ENCODE data around the gene CENPX.
"Not testable (repeated sequence)": the region's sequence is repeated elsewhere in the genome, so short reads cannot be mapped to it uniquely, and the experiment has no call there.

The CENPX gene

GRCh38 chr17:81998691-81999438, 23.8 kb downstream of the CENPX start:
- DNase-seq (ENCODE audit: low spot score) = no peak

GRCh38 chr17:81998212-81998611, 24.5 kb downstream of the CENPX start:
- no peak for DNase-seq (ENCODE audit: low spot score)

GRCh38 chr17:81996757-81997441, 25.8 kb downstream of the CENPX start:
- no peak for DNase-seq (ENCODE audit: low spot score)

- no peak for DNase-seq (ENCODE audit: low spot score)
Observed at GRCh38 chr17:81996232-81996756, 26.4 kb downstream of the CENPX start.

GRCh38 chr17:81995463-81996231, 27.0 kb downstream of the CENPX start:
- no peak for DNase-seq (ENCODE audit: low spot score)

DNA sequence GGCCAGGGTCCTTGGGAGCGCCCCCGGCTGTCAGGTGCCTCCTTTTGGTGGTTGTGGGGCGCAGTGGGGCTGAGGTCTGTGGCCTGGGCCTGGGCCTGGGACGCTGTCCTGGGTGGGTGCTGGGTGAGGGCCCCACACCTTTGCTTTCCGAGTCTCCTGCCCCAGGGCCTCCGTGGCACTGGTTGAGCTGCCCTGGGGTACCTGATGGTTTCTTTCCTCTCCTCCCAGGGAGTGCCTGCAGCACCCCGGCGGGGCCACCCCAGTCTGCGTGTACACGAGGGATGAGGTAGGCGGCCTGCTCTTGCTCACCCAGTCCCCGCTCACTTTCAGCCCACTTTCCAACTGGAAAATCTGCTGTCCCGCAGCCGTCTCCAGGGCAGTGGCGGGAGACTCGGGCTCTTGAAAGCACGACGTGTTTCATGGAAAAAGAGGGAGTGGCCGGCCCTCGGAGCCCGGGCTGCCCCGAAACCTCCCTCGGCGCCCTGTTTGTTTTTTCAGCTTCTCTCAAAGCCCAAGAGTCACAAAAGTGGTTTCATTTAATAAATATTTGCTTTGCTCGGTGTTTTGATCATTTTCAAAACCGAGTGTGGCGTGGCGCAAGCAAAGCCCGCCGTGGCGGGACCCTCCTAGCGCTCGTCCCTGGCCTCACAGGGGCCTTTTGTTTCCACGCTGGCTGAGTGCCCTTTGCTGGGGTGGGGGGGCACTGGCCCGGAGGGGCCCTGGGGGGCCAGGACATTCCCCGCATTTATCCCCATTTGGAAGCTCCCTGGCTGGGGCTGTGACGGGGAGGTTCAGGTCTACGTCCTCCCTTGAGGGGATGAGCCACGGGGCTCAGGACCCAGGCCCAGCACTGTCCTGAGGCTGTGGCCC, 27.9 kb downstream of the CENPX start:
- no peak for DNase-seq (ENCODE audit: low spot score)

DNA sequence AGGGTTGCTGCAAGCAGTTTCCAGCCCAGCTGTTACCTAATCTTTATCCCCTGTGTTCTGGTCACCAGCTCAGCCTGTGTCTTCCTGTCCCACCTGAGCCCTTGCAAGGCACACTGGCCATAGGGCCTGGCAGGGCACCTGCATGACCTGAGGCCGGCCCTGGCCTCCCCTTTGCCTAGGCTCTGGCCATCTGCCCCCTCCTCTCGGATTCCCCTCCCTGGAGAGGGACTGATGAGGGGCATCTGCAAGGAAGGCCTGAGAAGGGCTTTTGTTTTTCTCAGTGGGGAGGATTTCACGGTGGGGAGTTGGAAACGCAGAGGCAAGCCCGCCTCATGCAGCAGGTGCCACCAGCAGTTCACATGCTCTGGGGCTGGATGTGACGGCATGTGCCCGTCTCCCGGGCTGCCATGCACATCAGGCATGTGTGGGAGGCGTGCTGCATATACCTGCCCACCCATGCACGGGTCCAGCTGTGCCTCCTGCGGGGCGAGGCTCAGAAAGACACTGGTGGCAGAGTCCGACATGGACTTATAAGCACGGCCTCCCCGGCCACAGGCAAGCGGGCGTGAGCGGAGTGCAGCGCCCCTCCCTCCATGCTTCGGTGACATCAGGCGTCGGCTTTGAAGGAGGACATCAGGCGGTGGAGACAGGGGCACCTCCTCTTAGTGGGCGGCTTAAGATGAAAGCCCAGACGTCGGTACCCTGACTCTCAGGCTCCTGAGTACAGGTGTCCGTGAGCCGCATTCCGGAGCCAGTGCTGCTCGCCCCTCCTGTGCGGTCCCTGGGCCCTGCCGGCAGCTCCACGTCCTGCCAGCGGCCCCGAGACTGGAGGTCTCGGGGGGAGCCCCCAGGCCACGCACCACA, 28.7 kb downstream of the CENPX start:
- DNase-seq (ENCODE audit: low spot score) = no peak

DNA sequence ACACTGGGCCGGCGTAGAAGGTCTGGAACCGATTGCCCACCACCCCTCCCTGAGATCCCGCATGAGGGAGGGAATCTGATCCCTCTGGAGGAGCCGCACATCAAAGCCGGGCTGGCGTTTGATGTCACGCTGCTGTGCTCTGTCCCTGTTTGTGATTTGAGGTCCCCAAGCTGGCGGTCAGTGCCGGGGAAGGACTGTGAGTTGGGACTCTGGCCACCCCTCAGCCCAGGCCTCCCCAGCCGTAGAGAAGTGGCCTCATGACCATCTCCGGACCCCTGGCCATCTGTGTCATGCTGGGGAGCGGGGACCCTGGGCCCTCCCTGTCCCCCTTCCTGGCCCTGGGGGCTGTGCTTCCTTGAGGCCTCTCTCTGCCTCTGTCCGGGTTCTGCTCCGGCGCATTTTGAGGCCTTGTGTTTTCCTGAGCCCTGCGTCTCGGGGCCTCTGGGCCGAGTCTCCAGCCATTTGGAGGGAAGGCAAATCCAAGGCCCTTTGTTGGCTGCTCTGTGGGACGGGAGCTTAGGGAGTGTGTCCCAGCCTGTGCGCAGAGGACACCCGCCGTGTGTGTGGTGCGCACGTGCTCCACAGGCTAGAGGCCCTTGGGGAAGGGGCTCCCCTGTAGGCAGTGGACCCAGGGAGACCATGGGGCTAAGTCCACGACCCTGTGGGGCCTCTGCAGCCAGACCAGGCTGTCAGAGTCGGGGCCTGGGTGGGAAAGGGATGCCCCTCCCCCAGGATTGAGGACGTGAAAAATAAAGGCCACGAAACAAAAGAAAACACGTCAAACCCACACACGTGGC, 30.2 kb downstream of the CENPX start:
- DNase-seq (ENCODE audit: low spot score) = no peak

DNA sequence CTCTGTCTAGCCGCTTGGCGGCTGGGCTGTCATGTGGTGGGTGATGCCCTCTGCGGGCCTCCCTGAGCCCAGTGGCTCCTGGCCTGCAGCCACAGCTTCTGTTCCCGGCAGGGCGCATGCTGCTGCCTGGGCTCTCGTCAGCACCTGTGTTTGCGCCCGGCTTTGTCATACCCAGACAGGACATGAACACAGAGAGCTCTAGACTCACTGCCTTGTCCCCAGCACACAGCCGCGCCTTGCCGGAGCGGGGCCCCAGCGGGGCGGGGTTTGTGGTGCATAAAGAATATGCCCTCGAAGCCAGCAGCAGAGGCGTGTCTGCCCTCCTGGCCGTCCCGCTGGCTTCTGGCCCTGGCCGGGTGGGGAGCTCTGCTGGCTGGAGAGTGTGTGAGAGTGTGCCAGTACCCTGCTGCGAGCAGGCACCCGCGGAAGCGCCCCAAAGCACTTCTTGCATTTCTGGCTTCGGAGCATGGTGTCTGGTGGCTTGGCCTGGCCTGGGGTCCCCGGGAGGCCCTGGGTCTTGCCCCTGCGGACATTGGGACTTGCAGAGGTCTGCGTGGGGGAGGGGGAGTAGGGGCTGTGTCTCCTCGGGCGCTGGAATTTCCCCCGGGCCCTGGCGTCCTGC, 30.9 kb downstream of the CENPX start:
- peak; percentile 61 for DNase-seq (ENCODE audit: low spot score)

DNA sequence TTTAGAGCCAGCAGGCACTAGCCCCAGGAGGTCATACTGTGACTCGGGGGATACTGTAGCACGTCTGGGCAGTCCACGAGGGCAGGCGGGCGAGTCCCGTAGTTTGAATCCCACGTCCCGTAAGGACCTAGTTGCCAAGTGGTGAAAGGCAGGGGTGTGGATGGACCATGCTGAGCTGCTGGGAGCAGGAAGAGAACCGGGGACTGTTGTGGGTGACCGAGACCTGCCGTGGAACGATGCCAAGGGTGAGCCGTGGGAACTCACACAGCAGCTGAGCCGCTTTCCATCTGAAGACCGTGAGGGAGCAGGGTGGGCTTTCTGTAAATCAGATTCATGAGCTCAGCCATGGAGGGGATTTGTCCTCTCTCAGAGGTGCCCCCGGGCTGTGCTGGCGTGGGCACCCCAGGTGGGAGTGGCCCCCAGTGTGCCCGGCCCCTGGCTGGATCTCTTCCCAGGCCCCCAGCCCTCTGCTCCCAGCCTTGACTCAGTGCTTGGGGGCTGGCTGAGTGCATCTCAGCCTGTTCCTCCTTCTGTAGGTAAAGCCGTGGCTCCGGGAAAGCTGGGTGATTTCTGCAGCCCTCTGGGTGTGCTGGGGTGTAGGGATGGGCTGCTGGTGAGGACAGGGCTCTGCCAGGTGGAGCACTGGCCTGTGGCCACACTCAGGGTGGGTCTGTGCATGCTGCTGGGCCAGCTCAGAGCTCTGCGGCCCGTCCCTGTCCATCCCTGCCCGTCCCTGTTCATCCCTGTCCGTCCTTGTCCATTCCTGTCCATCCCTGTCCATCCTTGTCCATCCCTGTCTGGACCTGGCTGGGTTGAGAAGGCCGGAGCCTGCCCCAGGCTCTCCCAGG, 31.6 kb downstream of the CENPX start:
- DNase-seq (ENCODE audit: low spot score) = no peak

- no peak for DNase-seq (ENCODE audit: low spot score)
Observed at GRCh38 chr17:81987161-81987770, 35.4 kb downstream of the CENPX start.

GRCh38 chr17:81986606-81987005, 36.1 kb downstream of the CENPX start:
- DNase-seq (ENCODE audit: low spot score) = no peak

- DNase-seq (ENCODE audit: low spot score) = no peak
Observed at GRCh38 chr17:81984773-81985410, 37.8 kb downstream of the CENPX start.

DNA sequence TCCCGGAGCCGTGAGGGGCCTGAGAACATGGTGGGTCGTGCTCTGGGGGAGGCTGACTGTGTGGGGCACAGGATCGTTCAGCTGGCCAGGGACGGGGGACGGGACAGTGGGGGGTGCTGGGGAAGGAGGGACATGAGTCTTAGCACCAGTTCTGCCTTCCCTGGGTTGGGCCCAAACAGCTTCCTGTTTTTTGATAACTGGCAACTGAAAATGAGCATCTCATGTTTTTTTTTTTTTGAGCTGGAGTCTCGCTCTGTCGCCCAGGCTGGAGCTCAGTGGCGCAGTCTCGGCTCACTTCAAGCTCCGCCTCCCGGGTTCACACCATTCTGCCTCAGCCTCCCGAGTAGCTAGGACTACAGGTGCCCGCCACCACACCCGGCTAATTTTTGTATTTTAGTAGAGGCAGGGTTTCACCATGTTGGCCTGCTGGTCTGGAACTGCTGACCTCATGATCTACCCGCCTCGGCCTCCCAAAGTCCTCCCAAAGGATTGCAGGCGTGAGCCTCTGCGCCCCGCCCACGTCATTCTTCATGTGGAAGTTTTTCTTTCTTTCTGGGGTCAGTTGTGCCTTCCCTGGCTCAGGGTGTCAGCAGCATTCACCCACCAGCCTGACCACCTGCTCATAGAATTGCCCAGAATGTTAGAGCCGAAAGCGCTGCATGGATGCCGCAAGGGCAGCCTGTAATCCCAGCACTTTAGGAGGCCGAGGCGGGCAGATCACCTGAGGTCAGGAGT, 38.9 kb downstream of the CENPX start:
- no peak for DNase-seq (ENCODE audit: low spot score)

DNA sequence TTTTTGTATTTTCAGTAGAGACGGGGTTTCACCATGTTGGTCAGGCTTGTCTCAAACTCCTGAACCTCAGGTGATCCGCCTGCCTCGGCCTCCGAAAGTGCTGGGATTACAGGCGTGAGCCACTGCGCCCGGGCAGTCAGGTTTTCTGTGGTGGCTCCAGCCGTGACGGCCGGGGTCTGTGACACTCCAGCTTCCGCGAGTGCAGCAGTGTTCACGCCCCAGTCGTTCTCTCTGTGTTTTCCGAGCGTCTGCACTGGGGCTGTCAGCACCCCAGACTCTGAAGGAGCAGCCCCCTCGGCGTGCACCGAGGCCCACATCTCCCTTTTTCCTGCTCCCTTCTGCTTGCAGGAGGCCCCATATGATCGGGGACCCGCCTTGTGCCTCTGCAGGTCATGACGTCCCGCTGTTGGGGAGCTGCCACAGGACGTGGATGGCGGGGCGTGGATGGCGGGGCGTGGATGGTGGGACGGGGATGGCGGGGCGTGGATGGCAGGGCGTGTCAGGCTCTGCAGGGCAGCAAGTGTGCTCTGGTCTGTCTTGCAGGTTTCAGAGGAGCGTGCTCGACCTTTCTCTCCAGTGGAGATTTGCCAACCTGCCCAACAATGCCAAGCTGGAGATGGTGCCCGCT, 39.6 kb downstream of the CENPX start:
- no peak for DNase-seq (ENCODE audit: low spot score)

DNA sequence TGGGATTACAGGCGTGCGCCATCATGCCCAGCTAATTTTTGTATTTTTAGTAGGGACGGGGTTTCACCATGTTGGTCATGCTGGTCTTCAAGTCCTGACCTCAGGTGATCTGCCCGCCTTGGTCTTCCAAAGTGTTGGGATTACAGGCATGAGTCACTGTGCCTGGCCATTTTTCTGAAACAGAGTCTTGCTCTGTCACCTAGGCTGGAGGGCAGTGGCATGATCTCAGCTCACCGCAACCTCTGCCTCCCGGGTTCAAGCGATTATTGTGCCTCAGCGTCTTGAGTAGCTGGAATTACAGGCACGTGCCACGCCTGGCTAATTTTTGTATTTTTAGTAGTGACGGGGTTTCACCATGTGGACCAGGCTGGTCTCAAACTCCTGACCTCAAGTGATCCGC, 41.2 kb downstream of the CENPX start:
- not testable (repeated sequence) for DNase-seq (ENCODE audit: low spot score)
